ENCODE results near the gene ENAH.

Gene ENAH

GRCh38 chr1:225595452-225595851 is 57.5 kb downstream of the ENAH start:
- Histone ChIP-seq H3K4me3 (ENCODE audit: low read length) (no peak overlapping the region), H3K9me3 (ENCODE audit: control insufficient read depth, low read length) (no peaks in the 10 kb centered on the region), H3K9ac (ENCODE audit: low read length) (no peak overlapping the region), H3K4me1 (ENCODE audit: control insufficient read depth, insufficient read depth, low read length) (no peaks in the 10 kb centered on the region), H3K36me3 (ENCODE audit: control insufficient read depth, insufficient read depth, low read length) (no peaks in the 10 kb centered on the region), H3K27me3 (ENCODE audit: control insufficient read depth, insufficient read depth, low read length) (no peaks in the 10 kb centered on the region)

GRCh38 chr1:225593414-225593813 is 59.5 kb downstream of the ENAH start:
- H3K27me3 ChIP-seq (ENCODE audit: control insufficient read depth, insufficient read depth, low read length) = no peaks in the 10 kb centered on the region
- H3K4me1 ChIP-seq (ENCODE audit: control insufficient read depth, insufficient read depth, low read length) = no peaks in the 10 kb centered on the region
- no peaks in the 10 kb centered on the region for H3K36me3 ChIP-seq (ENCODE audit: control insufficient read depth, insufficient read depth, low read length)
- no peak overlapping the region for H3K4me3 ChIP-seq (ENCODE audit: low read length)
- H3K9me3 ChIP-seq (ENCODE audit: control insufficient read depth, low read length) = no peaks in the 10 kb centered on the region
- H3K9ac ChIP-seq (ENCODE audit: low read length) = no peak overlapping the region

GRCh38 chr1:225592362-225593025 is 60.4 kb downstream of the ENAH start:
- Histone ChIP-seq H3K9ac (ENCODE audit: low read length) (no peak overlapping the region), H3K4me1 (ENCODE audit: control insufficient read depth, insufficient read depth, low read length) (no peaks in the 10 kb centered on the region), H3K4me3 (ENCODE audit: low read length) (no peak overlapping the region), H3K9me3 (ENCODE audit: control insufficient read depth, low read length) (no peaks in the 10 kb centered on the region), H3K36me3 (ENCODE audit: control insufficient read depth, insufficient read depth, low read length) (no peaks in the 10 kb centered on the region), H3K27me3 (ENCODE audit: control insufficient read depth, insufficient read depth, low read length) (no peaks in the 10 kb centered on the region)

GRCh38 chr1:225587310-225587709 is 65.6 kb downstream of the ENAH start:
- Histone ChIP-seq H3K9ac (ENCODE audit: low read length) (no peak overlapping the region), H3K9me3 (ENCODE audit: control insufficient read depth, low read length) (no peaks in the 10 kb centered on the region), H3K36me3 (ENCODE audit: control insufficient read depth, insufficient read depth, low read length) (no peaks in the 10 kb centered on the region), H3K4me1 (ENCODE audit: control insufficient read depth, insufficient read depth, low read length) (no peaks in the 10 kb centered on the region), H3K4me3 (ENCODE audit: low read length) (no peak overlapping the region), H3K27me3 (ENCODE audit: control insufficient read depth, insufficient read depth, low read length) (no peaks in the 10 kb centered on the region)

DNA sequence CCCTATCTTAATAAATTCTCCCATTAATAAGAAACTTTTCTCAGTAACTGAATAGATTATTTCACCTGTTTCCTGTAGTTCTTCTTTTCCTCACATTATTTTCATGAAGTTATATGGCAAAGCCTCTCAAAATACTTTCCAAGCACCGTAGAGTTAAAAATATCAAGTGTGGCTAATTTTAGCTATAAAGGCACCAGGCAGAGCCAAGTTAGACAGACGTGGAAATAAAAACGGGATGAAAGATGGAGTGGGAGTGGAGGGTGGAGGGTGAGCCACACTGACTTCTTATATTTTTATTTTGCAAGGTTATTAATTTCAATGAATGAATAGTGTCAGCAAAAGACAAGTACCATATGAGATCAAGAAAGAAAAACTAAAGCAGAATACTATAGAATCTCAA is 71.7 kb downstream of the ENAH start:
- peaks cover 7% of the 10 kb centered on the region for H3K4me1 ChIP-seq (ENCODE audit: control insufficient read depth, insufficient read depth, low read length)
- H3K4me3 ChIP-seq (ENCODE audit: low read length) = no peak overlapping the region
- no peak overlapping the region for H3K9ac ChIP-seq (ENCODE audit: low read length)
- no peaks in the 10 kb centered on the region for H3K27me3 ChIP-seq (ENCODE audit: control insufficient read depth, insufficient read depth, low read length)
- H3K36me3 ChIP-seq (ENCODE audit: control insufficient read depth, insufficient read depth, low read length) = no peaks in the 10 kb centered on the region
- no peaks in the 10 kb centered on the region for H3K9me3 ChIP-seq (ENCODE audit: control insufficient read depth, low read length)

DNA sequence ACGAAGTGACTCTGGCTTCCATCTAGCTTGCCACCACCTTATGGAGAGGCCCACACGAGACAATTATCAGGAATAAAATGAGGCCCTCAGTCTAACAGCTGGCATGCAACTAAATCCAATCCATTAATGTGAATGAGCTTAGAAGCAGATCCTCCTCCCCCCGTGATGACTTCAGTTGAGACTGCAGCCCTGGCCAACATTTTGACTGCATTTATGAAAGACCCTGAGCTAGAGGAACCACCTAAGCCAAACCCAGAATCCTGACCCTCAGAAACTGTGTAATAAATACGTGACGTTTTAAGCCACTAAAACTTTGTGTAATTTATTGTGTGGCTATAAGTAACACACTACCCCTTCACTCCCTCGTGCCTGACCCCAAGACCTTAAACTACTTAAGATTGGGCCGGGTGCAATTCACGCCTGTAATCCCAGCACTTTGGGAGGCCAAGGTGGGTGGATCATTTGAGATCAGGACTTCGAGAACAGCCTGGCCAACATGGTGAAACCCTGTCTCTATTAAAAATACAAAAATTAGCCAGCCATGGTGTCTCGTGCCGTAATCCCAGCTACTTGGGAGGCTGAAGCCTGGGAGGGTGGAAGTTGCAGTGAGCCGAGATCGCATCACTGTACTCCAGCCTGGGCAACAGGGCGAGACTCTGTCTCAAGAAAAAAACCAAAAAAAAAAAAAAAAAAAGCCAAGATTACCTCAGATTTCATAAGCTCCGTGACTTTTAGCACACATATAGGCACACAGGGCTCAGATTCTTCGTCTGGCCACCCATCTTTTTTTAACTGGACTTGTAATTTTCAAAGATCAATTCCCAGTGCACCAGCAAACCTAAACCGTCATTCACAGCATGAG is 72.5 kb downstream of the ENAH start:
- Histone ChIP-seq H3K4me1 (ENCODE audit: control insufficient read depth, insufficient read depth, low read length) (peaks cover 7% of the 10 kb centered on the region), H3K9ac (ENCODE audit: low read length) (no peak overlapping the region), H3K4me3 (ENCODE audit: low read length) (no peak overlapping the region), H3K9me3 (ENCODE audit: control insufficient read depth, low read length) (no peaks in the 10 kb centered on the region), H3K27me3 (ENCODE audit: control insufficient read depth, insufficient read depth, low read length) (no peaks in the 10 kb centered on the region), H3K36me3 (ENCODE audit: control insufficient read depth, insufficient read depth, low read length) (no peaks in the 10 kb centered on the region)

- peaks cover 7% of the 10 kb centered on the region for H3K4me1 ChIP-seq (ENCODE audit: control insufficient read depth, insufficient read depth, low read length)
- H3K9ac ChIP-seq (ENCODE audit: low read length) = no peak overlapping the region
- no peaks in the 10 kb centered on the region for H3K36me3 ChIP-seq (ENCODE audit: control insufficient read depth, insufficient read depth, low read length)
- no peaks in the 10 kb centered on the region for H3K9me3 ChIP-seq (ENCODE audit: control insufficient read depth, low read length)
- no peaks in the 10 kb centered on the region for H3K27me3 ChIP-seq (ENCODE audit: control insufficient read depth, insufficient read depth, low read length)
- H3K4me3 ChIP-seq (ENCODE audit: low read length) = no peak overlapping the region
These were observed 74.5 kb downstream of the ENAH start for GRCh38 chr1:225578251-225578977.

DNA sequence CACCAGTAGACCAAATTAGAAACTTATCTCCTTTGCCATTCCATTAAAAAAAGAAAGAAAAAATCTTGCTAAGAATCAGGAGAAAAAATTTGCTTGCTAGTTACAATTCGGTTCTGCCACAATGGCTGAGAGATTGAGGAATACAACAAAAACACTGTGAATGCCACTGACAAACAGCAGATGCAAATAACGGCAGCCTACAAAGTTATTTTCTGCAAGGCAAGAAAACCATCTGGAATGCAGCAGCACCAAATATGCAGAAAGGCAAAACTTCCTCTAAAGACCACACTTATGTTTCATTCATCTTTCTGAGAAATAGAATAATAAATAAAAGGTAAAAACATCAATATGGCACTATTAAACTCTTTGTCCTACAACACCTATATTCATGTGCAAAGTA is 75.7 kb downstream of the ENAH start:
- Histone ChIP-seq H3K4me3 (ENCODE audit: low read length) (no peak overlapping the region), H3K36me3 (ENCODE audit: control insufficient read depth, insufficient read depth, low read length) (no peaks in the 10 kb centered on the region), H3K9me3 (ENCODE audit: control insufficient read depth, low read length) (no peaks in the 10 kb centered on the region), H3K9ac (ENCODE audit: low read length) (no peak overlapping the region), H3K27me3 (ENCODE audit: control insufficient read depth, insufficient read depth, low read length) (no peaks in the 10 kb centered on the region), H3K4me1 (ENCODE audit: control insufficient read depth, insufficient read depth, low read length) (peaks cover 7% of the 10 kb centered on the region)

DNA sequence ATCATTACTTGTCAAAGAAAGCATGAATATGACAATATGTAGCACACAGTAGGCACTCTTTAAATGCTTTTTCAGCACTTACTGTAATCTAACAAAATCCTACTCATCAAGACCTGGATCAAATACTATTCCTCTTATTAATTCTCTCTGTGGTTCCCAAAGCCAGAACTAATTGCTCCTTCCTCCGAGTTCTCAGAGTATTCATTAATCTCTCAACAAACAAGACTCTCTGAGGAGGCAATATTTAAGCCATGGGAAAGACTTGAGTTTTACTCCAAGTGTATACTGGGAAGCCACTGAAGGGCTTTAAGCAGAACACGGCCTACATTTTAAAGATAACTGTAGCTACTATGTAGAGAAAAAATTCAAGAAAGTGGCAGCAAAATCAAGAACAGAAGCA is 79.7 kb downstream of the ENAH start:
- Histone ChIP-seq H3K36me3 (ENCODE audit: control insufficient read depth, insufficient read depth, low read length) (no peaks in the 10 kb centered on the region), H3K27me3 (ENCODE audit: control insufficient read depth, insufficient read depth, low read length) (no peaks in the 10 kb centered on the region), H3K4me3 (ENCODE audit: low read length) (no peak overlapping the region), H3K9ac (ENCODE audit: low read length) (no peak overlapping the region), H3K9me3 (ENCODE audit: control insufficient read depth, low read length) (no peaks in the 10 kb centered on the region), H3K4me1 (ENCODE audit: control insufficient read depth, insufficient read depth, low read length) (peaks cover 4% of the 10 kb centered on the region)

DNA sequence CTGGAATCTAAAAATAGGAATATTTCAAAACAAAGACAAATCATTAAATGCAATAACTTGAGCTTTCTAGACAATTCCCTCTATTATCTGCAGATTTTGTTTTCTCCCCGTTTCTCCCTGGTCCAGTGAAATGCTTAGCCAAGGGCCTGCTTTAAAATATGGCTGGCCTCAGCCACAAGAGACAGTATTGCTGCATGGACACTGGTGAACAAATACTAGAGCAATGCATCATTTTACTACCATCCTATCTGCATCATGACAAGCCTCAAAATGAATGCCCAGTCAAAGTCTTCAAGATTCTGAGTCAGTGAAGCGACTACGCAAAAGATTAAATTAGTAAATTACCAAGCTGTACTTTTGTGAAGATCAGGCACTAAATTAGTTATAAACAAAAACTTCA is 80.5 kb downstream of the ENAH start:
- no peaks in the 10 kb centered on the region for H3K36me3 ChIP-seq (ENCODE audit: control insufficient read depth, insufficient read depth, low read length)
- no peaks in the 10 kb centered on the region for H3K9me3 ChIP-seq (ENCODE audit: control insufficient read depth, low read length)
- H3K27me3 ChIP-seq (ENCODE audit: control insufficient read depth, insufficient read depth, low read length) = no peaks in the 10 kb centered on the region
- no peaks in the 10 kb centered on the region for H3K4me1 ChIP-seq (ENCODE audit: control insufficient read depth, insufficient read depth, low read length)
- H3K4me3 ChIP-seq (ENCODE audit: low read length) = no peak overlapping the region
- no peak overlapping the region for H3K9ac ChIP-seq (ENCODE audit: low read length)

DNA sequence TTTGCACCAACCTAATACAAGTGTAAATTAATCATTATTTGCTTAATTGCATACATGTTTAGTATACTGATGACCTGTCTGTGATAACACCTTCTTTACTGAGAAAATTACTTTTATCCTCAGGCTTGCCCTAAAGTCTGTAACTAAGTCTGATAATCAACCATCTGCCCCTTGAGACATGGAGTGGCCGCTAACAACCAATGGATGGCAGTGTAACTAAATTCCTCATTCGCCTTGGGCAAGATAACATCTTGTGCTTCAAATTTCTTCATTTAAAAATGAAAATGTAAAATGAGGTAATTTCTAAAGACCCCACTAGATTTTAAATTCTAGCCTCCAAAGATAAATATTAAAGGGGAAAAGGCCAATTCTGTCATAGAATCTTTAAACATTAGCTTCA is 85.1 kb downstream of the ENAH start:
- Histone ChIP-seq H3K4me3 (ENCODE audit: low read length) (no peak overlapping the region), H3K36me3 (ENCODE audit: control insufficient read depth, insufficient read depth, low read length) (no peaks in the 10 kb centered on the region), H3K27me3 (ENCODE audit: control insufficient read depth, insufficient read depth, low read length) (no peaks in the 10 kb centered on the region), H3K9me3 (ENCODE audit: control insufficient read depth, low read length) (no peaks in the 10 kb centered on the region), H3K9ac (ENCODE audit: low read length) (no peak overlapping the region), H3K4me1 (ENCODE audit: control insufficient read depth, insufficient read depth, low read length) (no peaks in the 10 kb centered on the region)

GRCh38 chr1:225565847-225566246 is 87.1 kb downstream of the ENAH start:
- H3K9ac ChIP-seq (ENCODE audit: low read length) = no peak overlapping the region
- H3K4me1 ChIP-seq (ENCODE audit: control insufficient read depth, insufficient read depth, low read length) = no peaks in the 10 kb centered on the region
- no peaks in the 10 kb centered on the region for H3K36me3 ChIP-seq (ENCODE audit: control insufficient read depth, insufficient read depth, low read length)
- H3K27me3 ChIP-seq (ENCODE audit: control insufficient read depth, insufficient read depth, low read length) = no peaks in the 10 kb centered on the region
- no peaks in the 10 kb centered on the region for H3K9me3 ChIP-seq (ENCODE audit: control insufficient read depth, low read length)
- H3K4me3 ChIP-seq (ENCODE audit: low read length) = no peak overlapping the region
